ENCODE measurements around the gene DOC2A.

Gene DOC2A

DNA sequence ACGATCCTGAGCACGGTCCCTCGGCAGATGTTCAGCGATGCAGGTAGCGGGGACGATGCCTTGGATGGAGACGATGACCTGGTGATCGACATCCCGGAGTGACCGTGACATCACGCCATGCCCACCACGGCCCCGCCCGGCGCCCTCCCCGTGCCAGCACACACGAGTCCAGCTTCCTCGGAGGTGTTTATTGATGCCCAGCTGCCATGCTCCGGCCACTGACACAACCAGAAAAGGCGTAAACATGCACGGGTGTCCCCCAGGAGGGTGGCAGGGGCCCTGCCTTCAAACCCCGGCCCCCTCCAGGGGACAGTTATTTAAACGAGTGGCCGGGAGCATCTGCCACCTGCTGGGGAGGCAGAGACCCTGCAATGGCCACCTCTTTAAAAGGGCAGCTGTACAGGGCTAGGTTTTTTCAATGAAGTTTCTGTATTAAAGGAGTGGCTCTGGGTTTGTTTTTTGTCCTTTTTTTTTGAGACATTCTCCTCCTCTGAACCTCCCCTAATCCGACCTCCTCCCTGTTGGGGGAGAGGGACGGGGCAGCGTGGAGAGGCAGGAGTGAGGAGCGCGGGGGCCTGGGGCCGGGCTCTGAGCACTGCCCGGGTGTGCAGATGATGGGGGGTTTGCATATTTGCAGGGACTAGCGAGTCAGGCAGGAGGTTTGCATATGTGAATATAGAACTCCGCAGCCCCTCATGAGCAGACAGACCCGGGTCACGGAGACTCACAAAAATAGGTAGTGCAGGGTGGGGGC is 5.3 kb downstream of the DOC2A start:
- peak in 1 of 3 donors; percentile 22 for DNase-seq (ENCODE audit: low read depth in 3 of 3, low spot score in 1 of 3)

DNA sequence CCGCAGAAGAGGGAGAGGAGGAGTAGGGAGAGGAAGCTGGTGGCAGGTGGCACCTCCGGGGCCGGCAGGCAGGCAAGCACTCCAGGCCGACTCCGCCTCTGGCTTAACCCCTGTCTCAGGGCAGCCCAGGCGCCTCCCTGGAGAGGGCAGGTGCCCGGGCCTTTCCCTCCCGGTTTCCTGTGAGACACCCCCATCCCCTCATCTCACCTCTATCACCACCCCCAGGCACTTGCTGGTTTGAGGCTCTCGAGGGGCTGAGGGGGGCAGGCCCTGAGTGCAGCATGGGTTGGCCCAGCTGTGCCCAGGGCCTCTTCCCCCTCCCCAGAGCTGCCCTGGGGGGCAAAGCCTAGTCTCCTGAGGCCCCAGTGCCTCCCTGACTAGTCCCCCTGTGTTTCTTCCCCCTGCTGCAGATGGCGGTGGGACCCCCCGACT is 6.0 kb downstream of the DOC2A start:
- no peak for DNase-seq (ENCODE audit: low read depth in 3 of 3, low spot score in 1 of 3)

DNA sequence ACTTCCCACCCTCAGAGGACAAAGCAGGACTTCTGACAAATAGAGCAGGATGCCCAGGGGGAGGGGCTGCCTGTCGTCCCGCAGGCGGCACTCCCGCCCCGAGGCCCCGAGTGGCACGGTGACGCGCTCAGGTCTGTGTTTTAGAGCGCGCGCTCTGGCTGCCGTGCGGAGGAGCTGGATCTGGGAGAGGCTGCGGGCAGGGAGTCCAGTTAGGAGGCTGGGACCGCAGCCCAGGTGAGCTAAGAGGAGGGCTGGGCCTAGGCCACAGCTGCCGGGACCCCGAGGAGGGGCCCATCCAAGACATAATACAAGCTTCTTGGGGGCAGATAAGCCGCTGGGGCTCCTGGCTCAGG is 6.4 kb downstream of the DOC2A start:
- DNase-seq (ENCODE audit: low read depth in 3 of 3, low spot score in 1 of 3) = no peak

DNA sequence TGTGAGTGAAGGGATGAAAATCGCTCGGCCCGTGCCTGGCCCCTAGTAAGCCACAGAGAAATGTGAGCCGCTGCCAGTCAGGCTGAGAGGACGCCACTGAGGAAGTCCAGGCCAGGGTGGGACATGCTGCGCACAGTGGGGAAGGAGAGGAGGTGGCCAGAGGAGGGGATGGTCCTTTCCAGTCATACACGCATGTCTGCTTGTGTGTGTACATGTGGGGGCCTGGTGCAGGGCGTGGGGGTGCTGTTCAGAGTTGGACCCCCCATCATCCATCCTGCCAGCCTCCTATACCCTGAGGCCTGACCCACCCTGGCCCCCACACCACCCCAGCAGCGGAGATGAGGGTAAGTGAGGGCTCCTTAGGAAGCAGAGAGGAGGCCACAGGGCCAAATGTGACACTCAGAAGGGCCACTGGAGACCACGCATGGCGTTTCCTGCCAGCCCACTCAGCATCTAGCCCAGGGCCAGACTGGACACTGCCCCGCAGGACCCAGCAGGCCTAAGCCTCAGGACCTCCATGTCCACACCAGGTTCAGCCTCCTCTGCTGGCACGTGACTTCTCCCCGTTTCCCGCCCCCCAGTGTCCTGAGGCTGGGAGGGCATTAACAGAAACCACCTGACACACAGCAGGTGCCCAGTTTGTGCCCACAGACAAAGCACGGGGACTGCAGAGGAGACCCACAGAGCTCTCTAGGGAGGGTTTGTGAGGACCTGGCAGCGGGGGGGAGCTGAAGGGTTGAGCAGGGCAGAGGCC is 7.0 kb downstream of the DOC2A start:
- DNase-seq (ENCODE audit: low read depth in 3 of 3, low spot score in 1 of 3) = no peak

DNA sequence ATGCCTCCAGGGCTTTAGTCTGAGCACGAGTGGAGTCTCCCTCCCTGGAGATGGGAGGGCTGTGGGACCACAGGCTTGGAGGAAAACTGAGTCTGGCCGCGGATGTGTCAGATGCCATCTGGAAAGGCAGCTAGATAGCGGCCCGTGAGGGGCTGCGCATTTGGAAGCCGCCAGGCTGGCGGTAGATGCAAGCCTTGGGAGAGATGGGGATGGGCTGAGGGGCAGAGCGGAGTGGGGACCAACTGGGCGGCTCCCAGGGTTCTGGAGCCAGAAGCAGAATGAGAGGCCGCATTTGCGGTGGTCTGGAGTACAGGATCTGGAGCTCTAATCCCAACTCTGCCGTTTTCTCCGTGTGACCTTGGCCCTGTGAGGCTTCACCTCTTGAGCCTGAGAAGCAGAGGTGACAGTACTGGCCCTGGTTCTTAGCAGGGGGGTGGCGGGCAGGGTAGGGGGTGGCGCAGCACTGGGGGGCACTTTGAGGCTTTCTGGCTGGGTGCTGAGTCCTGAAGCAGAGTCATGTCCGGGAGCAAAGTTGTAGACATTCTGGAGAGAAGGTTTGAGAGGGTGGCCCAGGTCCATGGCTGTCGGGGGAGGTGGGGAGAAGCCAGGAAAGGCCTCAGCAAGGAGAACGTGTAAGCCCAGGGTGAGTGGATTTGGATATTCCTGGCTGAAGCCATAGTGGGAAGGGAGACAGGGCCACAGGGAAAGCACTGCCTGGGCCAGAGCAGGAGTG is 8.0 kb downstream of the DOC2A start:
- DNase-seq (ENCODE audit: low read depth in 3 of 3, low spot score in 1 of 3) = no peak

DNA sequence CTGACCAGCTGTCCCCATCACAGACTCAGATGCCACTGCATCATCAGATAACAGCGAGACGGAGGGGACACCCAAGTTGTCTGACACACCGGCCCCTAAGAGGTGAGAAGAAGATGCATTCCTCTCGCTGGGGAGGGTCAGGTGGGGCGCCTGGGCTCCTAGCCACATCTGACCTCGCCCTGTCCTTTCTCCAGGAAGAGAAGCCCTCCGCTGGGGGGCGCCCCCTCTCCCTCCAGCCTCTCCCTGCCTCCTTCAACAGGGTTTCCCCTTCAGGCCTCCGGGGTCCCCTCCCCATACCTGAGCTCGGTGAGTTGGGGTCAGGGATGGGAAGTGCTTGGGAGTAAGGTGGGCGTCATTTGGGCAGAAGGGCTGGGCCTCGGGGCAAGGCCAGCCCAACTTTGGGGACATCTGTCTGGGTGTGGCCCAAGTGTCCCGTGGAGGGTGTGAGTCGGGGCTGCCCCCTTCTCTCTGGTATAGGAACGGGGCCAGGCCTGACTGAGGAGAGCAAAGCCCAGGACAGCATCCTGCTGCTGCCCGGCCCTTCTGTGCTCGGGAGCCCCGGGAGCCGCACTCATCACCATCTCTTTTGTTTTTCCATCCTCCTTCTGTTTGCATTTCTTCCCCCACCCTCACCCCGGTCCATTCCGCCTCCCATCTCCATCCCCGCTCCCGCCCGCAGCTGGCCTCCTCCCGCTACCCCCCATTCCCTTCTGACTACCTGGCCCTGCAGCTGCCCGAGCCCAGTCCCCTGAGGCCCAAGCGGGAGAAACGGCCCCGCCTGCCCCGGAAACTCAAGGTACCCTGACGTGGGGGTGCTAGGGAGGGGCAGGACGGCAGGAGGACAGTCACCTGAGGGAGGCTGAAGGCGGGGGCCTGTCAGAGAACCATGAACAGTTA is 9.8 kb downstream of the DOC2A start:
- DNase-seq (ENCODE audit: low read depth in 3 of 3, low spot score in 1 of 3) = no peak

DNA sequence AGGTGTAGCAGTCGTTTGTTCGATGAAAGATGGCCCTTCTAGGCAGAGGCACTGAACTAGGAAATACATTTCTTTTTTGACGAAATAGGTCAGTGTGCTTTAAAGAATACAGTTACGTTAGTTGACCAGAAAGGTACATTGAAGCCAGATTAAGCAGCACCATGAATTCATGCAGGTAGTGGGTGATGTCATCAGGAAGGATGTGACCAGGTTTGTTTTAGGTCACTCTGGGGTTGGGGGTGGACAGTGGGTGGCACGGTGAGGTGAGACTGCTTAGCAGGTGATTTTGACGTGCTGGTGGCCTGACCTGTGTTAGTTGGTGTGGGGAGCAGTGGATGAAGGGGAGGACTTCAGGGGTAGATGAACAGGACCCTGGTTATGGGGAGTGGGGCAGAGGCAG is 11.2 kb downstream of the DOC2A start:
- DNase-seq (ENCODE audit: low read depth in 3 of 3, low spot score in 1 of 3) = no peak

DNA sequence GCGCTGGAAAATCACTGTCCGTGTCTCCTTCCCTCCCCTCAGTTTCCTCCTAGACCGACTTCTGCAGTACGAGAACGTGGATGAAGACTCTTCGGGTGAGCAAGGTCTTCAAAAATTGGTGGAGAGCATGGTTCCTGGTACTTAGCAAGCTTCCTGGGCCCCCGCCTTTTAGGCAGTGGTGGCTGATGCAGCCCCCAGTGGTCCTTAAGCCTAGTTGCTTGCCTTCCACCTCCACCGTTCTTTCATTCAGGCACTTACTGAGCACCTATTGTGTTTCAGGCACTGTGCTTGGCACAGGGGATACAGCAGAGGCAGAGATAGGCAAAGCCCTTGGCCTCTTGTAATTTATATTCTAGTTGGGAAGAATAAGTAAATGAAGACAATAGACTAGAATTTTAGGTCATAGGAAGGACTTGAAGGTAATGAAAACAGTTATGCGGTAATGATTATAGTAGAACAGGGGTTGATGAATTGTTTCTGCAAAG is 14.0 kb downstream of the DOC2A start:
- no peak for DNase-seq (ENCODE audit: low read depth in 3 of 3, low spot score in 1 of 3)

DNA sequence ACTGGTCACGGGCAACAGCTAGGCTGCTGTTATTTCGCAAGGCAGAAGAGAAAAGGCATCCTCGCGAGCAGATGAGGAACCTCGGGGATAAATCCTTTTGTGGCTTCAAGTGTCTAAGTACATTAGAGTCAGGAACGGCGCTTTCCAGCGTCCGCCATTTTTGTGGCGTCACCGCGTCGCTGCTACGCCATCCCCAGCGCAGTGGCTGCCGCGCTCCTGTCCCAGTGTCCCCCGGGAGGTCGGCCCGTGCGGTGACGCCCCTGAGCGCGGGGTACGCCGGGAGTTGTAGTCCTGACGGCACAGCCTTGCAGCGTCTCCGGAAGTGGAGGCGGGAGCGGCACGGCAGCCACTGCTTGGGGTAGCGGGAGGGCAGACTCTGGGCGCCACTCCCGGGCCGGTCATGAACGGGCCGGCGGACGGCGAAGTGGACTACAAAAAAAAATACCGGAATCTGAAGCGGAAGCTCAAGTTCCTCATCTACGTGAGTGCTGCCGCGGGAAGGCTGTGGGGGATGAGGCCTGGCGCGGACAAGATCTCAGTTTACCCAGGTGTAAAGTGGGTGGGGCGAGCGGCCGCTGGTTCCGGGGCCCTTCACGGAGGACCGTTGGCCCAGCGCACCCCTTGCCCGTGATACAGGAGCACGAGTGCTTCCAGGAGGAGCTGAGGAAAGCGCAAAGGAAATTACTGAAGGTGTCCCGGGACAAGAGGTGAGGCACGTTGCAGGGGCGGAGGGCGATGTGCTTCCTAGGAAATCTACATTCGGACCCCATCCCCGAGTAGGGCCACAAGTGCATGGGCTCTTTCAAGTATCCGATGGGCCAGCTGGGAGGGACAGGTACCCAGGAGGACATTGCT is 14.7 kb downstream of the DOC2A start, which contains the start of gene INO80E:
INO80E (plus strand) TSS at position 331 of the 855 bp plus-strand sequence; CDS start at position 401, 70 bp downstream.
- peak; percentile 97 to 99 (median 97) for DNase-seq (ENCODE audit: low read depth in 3 of 3, low spot score in 1 of 3)

DNA sequence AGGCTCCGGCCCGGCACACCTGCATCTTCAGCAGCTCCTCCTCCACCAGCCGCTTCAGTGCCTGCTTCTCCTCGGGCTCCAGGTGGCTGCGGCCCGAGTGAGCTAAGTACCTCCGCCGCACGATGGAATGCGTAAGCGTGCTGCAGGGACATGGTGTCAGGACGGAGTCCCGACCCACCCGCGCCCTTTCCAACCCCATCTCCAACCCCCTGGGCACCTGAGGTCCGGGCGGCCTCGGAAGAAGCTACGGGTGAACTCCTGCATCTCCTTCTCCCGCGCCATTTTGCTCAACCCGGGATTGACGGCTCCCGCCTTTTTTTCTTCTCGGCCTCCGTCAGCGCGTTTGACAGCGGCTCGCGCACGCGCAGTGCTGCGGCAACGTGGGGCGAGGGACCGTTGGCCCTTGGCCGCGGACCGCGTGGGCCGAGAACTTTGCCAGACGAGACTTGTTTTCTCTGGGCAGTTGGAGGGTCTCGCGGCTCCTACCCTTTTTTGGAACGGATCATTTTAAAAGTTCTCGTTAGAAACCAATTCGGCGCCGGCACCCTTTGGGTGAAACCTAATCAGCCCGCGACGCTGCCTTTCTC is 15.4 kb downstream of the DOC2A start, which contains the start of gene HIRIP3:
HIRIP3 (minus strand) TSS at position 294 of the 587 bp plus-strand sequence; CDS start at position 282, 12 bp downstream.
- peak; percentile 60 to 78 (median 71) for DNase-seq (ENCODE audit: low read depth in 3 of 3, low spot score in 1 of 3)

DNA sequence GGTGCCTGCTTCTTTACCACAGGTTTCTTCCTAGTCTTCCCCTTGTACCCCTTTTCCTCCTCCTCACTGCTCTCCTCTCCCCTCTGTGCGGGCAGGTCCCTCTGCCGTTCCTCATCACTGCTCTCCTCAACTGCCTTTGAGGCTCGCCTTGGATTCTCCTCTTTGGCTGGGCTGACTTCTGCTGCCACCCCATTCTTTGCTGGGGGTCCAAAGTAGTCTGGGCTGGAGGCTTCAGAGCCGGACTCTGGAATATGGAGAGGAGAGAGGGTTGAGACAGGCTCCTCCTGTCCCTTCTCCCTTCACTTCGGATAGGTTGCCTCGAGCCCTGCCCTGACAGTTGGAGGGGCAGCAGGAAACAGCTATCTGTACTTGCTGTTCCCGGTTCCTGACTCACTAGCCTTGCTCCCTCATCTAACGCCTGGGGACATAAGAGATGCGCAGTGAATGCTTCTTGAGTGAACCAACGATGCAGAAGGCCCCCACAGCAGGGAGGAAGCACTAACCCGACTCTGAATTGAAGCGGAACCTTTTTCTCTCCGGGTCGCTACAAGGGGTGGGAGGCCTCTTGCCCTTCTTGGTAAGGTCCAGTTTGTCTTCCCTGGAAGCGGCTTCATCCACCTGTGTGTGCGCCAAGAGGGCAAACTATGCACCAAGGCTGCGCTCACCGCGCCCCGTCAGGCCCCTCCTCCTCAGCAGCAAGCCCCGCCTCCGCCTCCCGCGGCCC is 16.1 kb downstream of the DOC2A start:
- peak in 1 of 3 donors; percentile 64 for DNase-seq (ENCODE audit: low read depth in 3 of 3, low spot score in 1 of 3)

DNA sequence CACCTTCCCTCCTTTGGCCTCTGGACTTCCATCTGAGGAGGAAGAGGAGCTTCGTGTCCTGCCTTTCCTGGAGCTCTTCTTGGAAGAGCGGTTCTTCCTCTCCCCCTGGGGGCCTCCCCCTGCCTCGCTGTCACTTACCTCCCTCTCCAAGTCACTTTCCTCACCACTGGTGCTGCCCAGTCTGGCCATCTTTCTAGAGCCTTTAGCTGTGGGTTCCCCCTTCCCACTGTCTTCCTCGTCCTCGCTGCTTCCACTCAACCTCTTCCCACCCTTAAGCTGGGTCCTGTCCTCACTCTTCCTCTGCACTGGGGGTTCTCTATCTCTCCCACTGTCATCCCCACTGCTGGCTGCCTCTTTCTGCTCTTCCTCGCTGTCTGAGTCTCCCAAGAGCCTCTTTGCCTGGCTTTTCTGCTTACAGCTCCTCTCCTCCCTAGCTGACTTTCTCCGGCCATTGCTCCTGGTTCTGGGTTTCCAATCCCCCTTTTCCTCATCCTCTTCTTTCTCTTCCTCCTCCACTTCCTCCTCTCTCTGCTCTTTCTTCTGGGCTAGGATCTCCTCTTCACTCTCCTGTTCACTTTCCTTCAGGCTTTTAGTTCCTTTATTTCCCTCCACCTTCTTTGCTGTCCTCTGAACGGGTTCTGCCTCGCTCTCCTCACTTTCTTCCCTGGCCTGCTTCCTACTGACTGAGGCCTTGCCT is 16.8 kb downstream of the DOC2A start:
- DNase-seq (ENCODE audit: low read depth in 3 of 3, low spot score in 1 of 3) = no peak

DNA sequence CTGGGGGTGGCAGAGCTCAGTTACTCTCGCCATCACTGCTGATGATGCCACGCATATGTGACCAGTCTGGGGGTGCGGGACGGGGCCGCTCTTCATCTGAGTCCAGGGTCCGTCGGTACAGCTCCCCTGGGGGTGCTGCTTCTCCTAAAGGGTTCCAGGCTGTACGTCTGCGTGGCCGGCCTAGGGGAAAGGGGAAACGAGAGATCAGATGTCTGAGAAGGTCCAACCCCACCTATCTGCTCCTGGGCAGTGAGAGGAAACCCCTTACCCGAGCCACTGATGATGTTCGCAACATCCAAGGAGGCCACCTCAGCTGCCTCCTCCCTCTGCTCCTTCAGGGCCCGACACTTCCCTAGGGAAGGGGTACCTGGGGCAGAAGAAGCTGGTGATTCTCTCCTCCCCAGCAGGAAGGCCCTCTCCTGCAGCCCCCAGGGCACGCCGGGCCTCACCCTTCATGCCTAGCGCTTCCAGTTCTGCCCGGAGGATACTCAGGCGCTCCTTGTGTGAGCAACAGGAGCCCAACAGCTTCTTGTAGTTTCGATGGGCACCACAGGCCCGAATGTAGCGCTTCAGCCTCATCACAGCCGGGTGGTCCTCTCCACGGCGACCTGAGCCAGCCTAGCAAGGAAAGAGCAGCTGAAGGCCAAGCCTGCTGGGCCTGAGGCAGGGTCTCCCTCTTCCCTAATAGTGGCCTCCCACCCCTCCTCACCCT is 17.5 kb downstream of the DOC2A start:
- no peak for DNase-seq (ENCODE audit: low read depth in 3 of 3, low spot score in 1 of 3)

DNA sequence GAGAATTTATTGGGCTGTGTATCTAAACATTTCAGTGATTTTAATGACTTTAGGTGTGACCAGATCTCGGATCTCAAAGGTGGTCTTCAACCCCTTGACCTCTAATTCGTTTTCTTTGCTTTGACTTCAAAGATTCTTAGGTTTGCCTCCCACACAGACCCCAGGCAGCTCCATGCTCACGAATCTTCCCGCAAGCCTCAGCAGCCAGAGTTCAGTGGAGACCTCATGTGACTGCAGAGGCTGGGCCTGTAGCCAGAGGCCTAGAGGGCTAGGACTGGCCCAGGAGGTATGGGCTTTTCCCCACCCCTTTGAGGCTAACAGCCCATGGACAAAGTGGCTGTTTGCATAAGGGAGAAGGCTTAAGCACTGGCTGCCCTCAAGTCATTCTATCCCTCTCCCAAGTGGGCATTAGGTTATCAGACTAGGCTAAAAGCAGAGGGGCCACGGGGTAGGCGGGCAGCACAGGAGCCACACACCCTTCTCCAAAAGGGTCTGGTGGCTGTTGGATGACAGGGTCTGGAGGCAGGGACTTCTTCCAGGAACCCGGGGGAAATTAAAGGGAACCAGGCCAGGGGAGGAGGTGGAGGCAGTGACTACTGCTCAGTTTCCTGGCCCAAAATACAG is 18.4 kb downstream of the DOC2A start:
- no peak for DNase-seq (ENCODE audit: low read depth in 3 of 3, low spot score in 1 of 3)

DNA sequence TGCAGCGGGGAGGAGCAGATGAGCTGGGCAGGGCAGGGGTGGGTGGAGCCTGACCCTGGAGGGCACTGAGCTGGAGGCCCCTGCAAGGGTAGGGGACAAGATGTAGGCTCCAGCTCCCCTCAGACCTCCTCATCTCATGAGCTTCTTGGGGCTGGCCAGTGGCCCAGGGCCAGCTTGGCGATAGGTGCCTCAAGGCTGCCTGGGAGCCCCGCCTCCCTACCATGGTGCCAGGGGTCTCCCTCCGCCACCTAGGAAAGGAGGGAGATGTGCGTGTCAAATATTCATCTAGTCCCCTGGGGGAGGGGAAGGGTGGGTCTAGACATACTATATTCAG is 19.3 kb downstream of the DOC2A start:
- no peak for DNase-seq (ENCODE audit: low read depth in 3 of 3, low spot score in 1 of 3)

DNA sequence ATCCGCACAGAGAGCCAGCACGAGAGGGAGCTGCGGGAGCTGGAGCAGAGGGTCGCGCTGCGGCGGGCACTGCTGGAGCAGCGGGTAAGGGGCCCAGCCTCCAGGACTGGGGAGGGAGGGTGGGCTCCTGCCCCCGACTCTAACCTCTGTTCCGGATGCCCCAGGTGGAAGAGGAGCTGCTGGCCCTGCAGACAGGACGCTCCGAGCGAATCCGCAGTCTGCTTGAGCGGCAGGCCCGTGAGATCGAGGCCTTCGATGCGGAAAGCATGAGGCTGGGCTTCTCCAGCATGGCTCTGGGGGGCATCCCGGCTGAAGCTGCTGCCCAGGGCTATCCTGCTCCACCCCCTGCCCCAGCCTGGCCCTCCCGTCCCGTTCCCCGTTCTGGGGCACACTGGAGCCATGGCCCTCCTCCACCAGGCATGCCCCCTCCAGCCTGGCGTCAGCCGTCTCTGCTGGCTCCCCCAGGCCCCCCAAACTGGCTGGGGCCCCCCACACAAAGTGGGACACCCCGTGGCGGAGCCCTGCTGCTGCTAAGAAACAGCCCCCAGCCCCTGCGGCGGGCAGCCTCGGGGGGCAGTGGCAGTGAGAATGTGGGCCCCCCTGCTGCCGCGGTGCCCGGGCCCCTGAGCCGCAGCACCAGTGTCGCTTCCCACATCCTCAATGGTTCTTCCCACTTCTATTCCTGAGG is 19.8 kb downstream of the DOC2A start:
- no peak for DNase-seq (ENCODE audit: low read depth in 3 of 3, low spot score in 1 of 3)

Data from stimulated activated CD4-positive, alpha-beta T cell treated with anti-CD3 and anti-CD28 coated beads, TNF-alpha, amount 100 ng/mL, for 1 hour (primary cell).